ENCODE measurements around the gene MTA1. TPM values are rescaled to one million over a fixed set of nuclear protein-coding genes. Genes with fewer than 3 reads are reported as not detected.

Gene MTA1
- total RNA-seq, 2 experiments from 2014 or later = 103 to 217 TPM

DNA sequence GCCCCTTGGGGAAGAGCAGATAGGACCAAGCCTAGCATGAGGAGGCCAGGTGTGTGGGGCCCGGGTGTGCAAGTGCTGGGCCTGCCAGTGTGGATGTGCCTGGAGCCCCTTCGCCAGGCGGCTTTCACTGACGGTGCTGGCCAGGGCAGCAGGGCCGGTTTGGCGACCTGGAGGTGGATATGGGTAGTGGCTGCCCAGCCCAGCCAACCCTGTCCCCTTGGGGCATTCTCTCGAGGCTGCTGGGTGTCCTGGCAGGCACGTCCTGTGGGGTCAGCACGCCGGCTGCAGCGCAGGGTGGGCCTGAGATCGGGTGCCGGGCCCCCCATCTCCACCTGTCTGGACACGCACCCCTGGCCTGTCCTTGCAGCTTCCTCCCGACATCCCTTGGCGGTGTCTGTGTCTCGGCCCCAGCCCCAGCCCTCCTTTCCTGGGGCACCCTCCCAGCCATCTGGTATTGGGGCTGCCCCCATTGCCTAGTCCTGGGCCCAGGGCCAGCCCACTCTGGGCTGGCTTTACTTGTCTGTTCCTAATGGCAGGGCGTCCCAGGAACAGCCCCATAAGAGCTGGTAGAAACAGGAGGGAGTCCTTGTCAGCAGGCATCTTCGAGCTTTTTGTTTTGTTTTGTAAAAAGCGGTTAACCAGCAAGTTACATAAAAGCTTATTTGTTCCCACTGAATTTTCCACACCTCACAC lies 47.8 kb downstream of the MTA1 start:
- ChIA-PET POLR2A (no interaction called here), CTCF (ENCODE audit: unreplicated experiment) (no interaction called here)
- H2AFZ ChIP-seq (ENCODE audit: low read length) = no peak overlapping the region
- no peak overlapping the region for H3K4me2 ChIP-seq (ENCODE audit: low read length)
- no peaks in the 10 kb centered on the region for H3K4me1 ChIP-seq (ENCODE audit: insufficient read depth, low read length, poor library complexity, severe bottlenecking)
- H3K79me2 ChIP-seq (ENCODE audit: insufficient read depth, low read depth, low read length) = no peaks in the 10 kb centered on the region
- no TSS peak for BruUV-seq (replicated peaks)
- H3K36me3 ChIP-seq (ENCODE audit: insufficient read depth, low read length) = peaks cover 55% of the 10 kb centered on the region
- H4K20me1 ChIP-seq (ENCODE audit: insufficient read depth, low read length) = no peaks in the 10 kb centered on the region
- intact Hi-C loops (cut with micrococcal nuclease; ENCODE audit: unreplicated experiment) = no loop called here
- TF ChIP-seq EZH2phosphoT487 (IDR thresholded peaks at IDR 0.05; ENCODE audit: borderline replicate concordance, low read depth, low read length) = no peak
- TF ChIP-seq, protein P1, sequence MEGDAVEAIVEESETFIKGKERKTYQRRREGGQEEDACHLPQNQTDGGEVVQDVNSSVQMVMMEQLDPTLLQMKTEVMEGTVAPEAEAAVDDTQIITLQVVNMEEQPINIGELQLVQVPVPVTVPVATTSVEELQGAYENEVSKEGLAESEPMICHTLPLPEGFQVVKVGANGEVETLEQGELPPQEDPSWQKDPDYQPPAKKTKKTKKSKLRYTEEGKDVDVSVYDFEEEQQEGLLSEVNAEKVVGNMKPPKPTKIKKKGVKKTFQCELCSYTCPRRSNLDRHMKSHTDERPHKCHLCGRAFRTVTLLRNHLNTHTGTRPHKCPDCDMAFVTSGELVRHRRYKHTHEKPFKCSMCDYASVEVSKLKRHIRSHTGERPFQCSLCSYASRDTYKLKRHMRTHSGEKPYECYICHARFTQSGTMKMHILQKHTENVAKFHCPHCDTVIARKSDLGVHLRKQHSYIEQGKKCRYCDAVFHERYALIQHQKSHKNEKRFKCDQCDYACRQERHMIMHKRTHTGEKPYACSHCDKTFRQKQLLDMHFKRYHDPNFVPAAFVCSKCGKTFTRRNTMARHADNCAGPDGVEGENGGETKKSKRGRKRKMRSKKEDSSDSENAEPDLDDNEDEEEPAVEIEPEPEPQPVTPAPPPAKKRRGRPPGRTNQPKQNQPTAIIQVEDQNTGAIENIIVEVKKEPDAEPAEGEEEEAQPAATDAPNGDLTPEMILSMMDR (conservative IDR thresholded peaks at IDR 0.05; ENCODE audit: low read length) = no peak
- no peak overlapping the region for H3K4me3 ChIP-seq (ENCODE audit: low read depth, low read length, poor library complexity, severe bottlenecking)
- no peak for DNase-seq (ENCODE audit: low spot score)
- no peaks in the 10 kb centered on the region for H3K9me2 ChIP-seq (ENCODE audit: insufficient read depth, low read length)
- H3K27ac ChIP-seq (ENCODE audit: low read depth, low read length, poor library complexity, severe bottlenecking) = no peak overlapping the region
- H3K9me3 ChIP-seq (ENCODE audit: low read length) = no peaks in the 10 kb centered on the region

DNA sequence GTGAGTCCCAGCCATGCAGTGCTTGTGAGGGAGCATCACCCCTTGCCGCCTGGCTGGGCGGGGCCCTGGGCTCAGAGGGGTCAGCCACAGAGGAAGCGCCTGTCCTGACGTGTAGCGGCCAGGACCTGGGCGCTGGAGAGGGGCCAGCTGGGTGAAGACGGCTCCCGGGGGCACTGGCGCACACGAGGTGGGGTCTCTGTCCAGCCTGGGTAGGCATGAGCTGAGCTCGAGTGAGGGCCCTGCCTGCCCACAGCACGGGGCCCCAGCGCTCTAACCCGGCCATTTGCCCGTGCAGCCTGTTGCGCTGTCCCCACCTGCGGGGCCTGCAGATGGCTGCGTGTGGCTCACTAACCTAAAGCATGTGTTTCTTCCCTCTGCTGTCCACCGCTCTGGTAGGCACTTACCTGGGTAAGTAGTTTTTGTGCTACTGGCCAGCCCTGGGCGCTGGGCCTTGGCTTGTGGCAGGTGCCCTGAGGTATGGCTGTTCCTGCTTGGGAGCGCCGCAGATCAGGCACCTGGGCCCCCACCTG lies 48.4 kb downstream of the MTA1 start:
- H4K20me1 ChIP-seq (ENCODE audit: insufficient read depth, low read length) = no peaks in the 10 kb centered on the region
- H3K4me1 ChIP-seq (ENCODE audit: insufficient read depth, low read length, poor library complexity, severe bottlenecking) = no peaks in the 10 kb centered on the region
- H3K36me3 ChIP-seq (ENCODE audit: insufficient read depth, low read length) = peaks cover 52% of the 10 kb centered on the region
- TF ChIP-seq EZH2phosphoT487 (IDR thresholded peaks at IDR 0.05; ENCODE audit: borderline replicate concordance, low read depth, low read length) = no peak
- TF ChIP-seq, protein P1 (conservative IDR thresholded peaks at IDR 0.05; ENCODE audit: low read length) = no peak
- intact Hi-C loops (cut with micrococcal nuclease; ENCODE audit: unreplicated experiment) = no loop called here
- no TSS peak for BruUV-seq (replicated peaks)
- no peak overlapping the region for H2AFZ ChIP-seq (ENCODE audit: low read length)
- DNase-seq (ENCODE audit: low spot score) = no peak
- no peaks in the 10 kb centered on the region for H3K79me2 ChIP-seq (ENCODE audit: insufficient read depth, low read depth, low read length)
- POLR2A ChIA-PET = interaction anchor here (0.5 kb wide), 1 partner anchor 51 kb away, joined by 5 read pairs; no protein-coding TSS in a partner anchor
- CTCF ChIA-PET (ENCODE audit: unreplicated experiment) = no interaction called here
- H3K4me3 ChIP-seq (ENCODE audit: low read depth, low read length, poor library complexity, severe bottlenecking) = no peak overlapping the region
- H3K27ac ChIP-seq (ENCODE audit: low read depth, low read length, poor library complexity, severe bottlenecking) = no peak overlapping the region
- no peaks in the 10 kb centered on the region for H3K9me3 ChIP-seq (ENCODE audit: low read length)
- no peak overlapping the region for H3K4me2 ChIP-seq (ENCODE audit: low read length)
- no peaks in the 10 kb centered on the region for H3K9me2 ChIP-seq (ENCODE audit: insufficient read depth, low read length)

DNA sequence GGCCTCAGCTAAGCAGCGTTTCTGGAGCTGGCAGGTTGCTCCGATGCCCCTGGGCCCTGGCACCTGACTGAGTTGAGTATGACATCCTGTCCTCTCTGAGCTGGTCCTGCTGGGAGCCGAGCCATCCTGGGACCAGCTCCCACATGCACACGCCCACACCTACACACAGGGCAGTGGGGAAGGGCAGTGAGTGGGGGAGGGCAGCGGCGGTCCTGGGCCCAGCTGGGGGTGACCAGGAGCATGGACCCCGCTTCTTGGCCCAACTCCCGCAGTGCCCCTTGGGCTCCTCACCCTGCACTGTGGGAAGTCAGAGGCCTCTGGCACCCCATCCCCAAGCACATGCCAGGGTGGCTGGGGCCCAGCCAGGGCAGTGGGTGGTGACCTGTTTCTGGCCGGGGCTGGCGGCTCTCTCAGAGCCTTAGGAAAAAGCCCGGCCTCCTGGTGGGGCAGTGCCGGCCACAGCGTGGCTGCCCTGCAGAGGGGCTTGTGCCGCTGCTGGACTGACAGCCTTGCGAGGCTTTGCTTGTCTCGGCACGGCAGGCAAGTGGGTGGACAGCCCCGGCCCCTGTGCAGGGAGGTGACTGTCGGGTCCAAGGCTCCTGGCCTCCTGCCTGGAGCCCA lies 49.1 kb downstream of the MTA1 start:
- CTCF ChIA-PET (ENCODE audit: unreplicated experiment) = no interaction called here
- no peaks in the 10 kb centered on the region for H3K79me2 ChIP-seq (ENCODE audit: insufficient read depth, low read depth, low read length)
- peaks cover 4% of the 10 kb centered on the region for H3K4me1 ChIP-seq (ENCODE audit: insufficient read depth, low read length, poor library complexity, severe bottlenecking)
- H3K4me3 ChIP-seq (ENCODE audit: low read depth, low read length, poor library complexity, severe bottlenecking) = no peak overlapping the region
- no peak overlapping the region for H2AFZ ChIP-seq (ENCODE audit: low read length)
- no TSS peak for BruUV-seq (replicated peaks)
- no peaks in the 10 kb centered on the region for H4K20me1 ChIP-seq (ENCODE audit: insufficient read depth, low read length)
- intact Hi-C loops (cut with micrococcal nuclease; ENCODE audit: unreplicated experiment) = no loop called here
- no peaks in the 10 kb centered on the region for H3K9me3 ChIP-seq (ENCODE audit: low read length)
- H3K4me2 ChIP-seq (ENCODE audit: low read length) = no peak overlapping the region
- no peak overlapping the region for H3K27ac ChIP-seq (ENCODE audit: low read depth, low read length, poor library complexity, severe bottlenecking)
- H3K9me2 ChIP-seq (ENCODE audit: insufficient read depth, low read length) = no peaks in the 10 kb centered on the region
- DNase-seq (ENCODE audit: low spot score) = no peak
- POLR2A ChIA-PET = interaction anchor here (0.5 kb wide), 1 partner anchor 51 kb away, joined by 5 read pairs; no protein-coding TSS in a partner anchor
- H3K36me3 ChIP-seq (ENCODE audit: insufficient read depth, low read length) = peaks cover 46% of the 10 kb centered on the region
- TF ChIP-seq EZH2phosphoT487 (IDR thresholded peaks at IDR 0.05; ENCODE audit: borderline replicate concordance, low read depth, low read length) = no peak
- TF ChIP-seq, protein P1 (conservative IDR thresholded peaks at IDR 0.05; ENCODE audit: low read length) = no peak

Measured in OCI-LY7 (cell line).